A549 treated with DMSO at 1 μM for 4 hours (cell line): ENCODE measurements around the gene FCF1. TPM values are rescaled to one million over a fixed set of nuclear protein-coding genes. Genes with fewer than 3 reads are reported as not detected.

Experiments used
- total RNA-seq: library from RNA; stranded (reverse); fragments of 200-300 nt; extraction: Qiagen RNA extraction; gene quantifications from 5 replicates; pipeline ENCODE4 v1.2.3, GENCODE V29; 2022; ENCODE audit warnings: low read depth

FCF1 gene, protein sequence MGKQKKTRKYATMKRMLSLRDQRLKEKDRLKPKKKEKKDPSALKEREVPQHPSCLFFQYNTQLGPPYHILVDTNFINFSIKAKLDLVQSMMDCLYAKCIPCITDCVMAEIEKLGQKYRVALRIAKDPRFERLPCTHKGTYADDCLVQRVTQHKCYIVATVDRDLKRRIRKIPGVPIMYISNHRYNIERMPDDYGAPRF
- 49.9 to 67.2 TPM (median 58.9 TPM) in 5 replicates for total RNA-seq

DNA sequence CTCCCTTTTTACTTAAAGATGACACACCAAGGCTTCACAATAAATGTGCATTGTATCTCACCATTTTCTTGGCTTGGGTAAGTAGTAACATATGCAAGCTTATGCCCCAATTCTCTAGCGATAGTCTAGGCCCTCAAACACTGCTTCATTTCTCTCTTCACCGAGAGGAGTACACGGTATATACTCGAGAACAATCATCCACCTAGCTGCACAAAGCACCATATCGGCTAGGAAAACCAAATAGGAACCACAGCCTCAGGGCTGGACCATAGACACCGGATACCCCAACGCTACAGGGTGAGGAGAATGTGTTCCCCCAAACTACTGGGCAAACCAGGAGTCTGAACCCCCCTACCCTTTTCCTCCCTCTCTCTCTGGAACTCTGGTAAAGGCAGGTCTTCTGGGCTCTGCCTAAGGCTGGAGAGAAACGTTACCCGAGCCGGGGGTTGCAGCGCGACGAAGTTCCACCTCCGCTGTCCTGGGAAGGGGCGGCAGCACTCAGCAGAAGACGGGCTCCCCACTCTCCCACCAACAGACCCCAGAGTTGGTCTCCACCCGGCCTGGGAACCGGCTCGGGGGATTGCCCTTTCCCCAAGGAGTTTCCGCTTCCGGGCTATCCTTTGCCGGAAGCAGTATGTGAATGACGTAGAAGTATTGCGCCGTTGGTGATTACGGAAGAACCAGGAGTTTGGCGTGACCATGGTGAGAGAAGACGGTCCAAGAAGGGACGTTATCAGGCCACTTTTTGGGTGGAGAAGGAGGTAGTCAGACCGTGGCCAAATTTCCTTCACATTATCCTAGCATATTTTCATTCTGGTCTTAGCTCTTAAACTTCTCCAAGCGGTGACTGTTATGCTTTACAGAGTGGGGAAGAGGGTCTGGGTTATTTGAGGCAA lies at the start of gene FCF1, which contains the start of gene AREL1:
FCF1 (plus strand) TSS at position 646 of the 896 bp plus-strand sequence; CDS start at position 700, 54 bp downstream.
AREL1 (minus strand) TSS at position 582 of the 896 bp plus-strand sequence. CDS start 27,465 bp downstream, outside the sequence.

GRCh38 chr14:74762917-74763802 lies 50.2 kb downstream of the FCF1 start, which contains the start of gene YLPM1:
Gene YLPM1 (plus strand): TSS chr14:74763316. CDS start chr14:74763490, 174 bp downstream.

Other genes starting within 250 kb of the FCF1 start
- 208 to 323 TPM (median 247 TPM) in 5 replicates for gene NPC2, start 219.8 kb upstream of the FCF1 start, total RNA-seq
- 39.1 to 50.1 TPM (median 43.9 TPM) in 5 replicates for gene ISCA2, start 219.4 kb upstream of the FCF1 start, total RNA-seq
- gene LTBP2, start 100.9 kb upstream of the FCF1 start, total RNA-seq: 10.9 to 15.9 TPM (median 12.1 TPM) in 5 replicates
- 26.5 to 32.8 TPM (median 28.5 TPM) in 5 replicates for gene AREL1, start 64 bp upstream of the FCF1 start, total RNA-seq
- 41.6 to 44.2 TPM (median 43.4 TPM) in 5 replicates for gene YLPM1, start 50.2 kb downstream of the FCF1 start, total RNA-seq
- not detected in 5 replicates for gene PROX2, start 163.0 kb downstream of the FCF1 start, total RNA-seq
- 91.1 to 99.9 TPM (median 96.7 TPM) in 5 replicates for gene DLST, start 168.8 kb downstream of the FCF1 start, total RNA-seq
- 0.33 to 0.92 TPM (median 0.52 TPM) in 5 replicates for gene RPS6KL1, start 210.1 kb downstream of the FCF1 start, total RNA-seq
- gene PGF, start 242.5 kb downstream of the FCF1 start, total RNA-seq: 2.3 to 3.9 TPM (median 3.5 TPM) in 5 replicates